ENCODE measurements around the gene VEPH1. TPM values are rescaled to one million over a fixed set of nuclear protein-coding genes. Genes with fewer than 3 reads are reported as not detected.

VEPH1 gene
- total RNA-seq, 4 donors from 2014 or later, result 0.30 to 6.1 (median 0.76) TPM

GRCh38 chr3:157369727-157370421, 133.3 kb downstream of the VEPH1 start:
- no peak for TF ChIP-seq CTCF (IDR thresholded peaks at IDR 0.05)
- no peak for TF ChIP-seq POLR2A (IDR thresholded peaks at IDR 0.05)
- TF ChIP-seq EP300 (IDR thresholded peaks at IDR 0.05), result no peak
- H3K4me1 ChIP-seq, result peaks cover 0 to 15% (median 0%) of the 10 kb centered on the region in 4 donors
- no peaks in the 10 kb centered on the region for H3K27me3 ChIP-seq
- no peak overlapping the region for H3K4me3 ChIP-seq
- H3K36me3 ChIP-seq, result no peaks in the 10 kb centered on the region
- H3K27ac ChIP-seq, result peak overlapping the region in 1 of 4 donors; percentile 20
- no peaks in the 10 kb centered on the region for H3K9me3 ChIP-seq
- 41 to 48% methylated on average over 4 of the region's 4 CpGs for WGBS, 2 donors
- DNase-seq (ENCODE audit: low spot score in 2 of 2), result no peak

DNA sequence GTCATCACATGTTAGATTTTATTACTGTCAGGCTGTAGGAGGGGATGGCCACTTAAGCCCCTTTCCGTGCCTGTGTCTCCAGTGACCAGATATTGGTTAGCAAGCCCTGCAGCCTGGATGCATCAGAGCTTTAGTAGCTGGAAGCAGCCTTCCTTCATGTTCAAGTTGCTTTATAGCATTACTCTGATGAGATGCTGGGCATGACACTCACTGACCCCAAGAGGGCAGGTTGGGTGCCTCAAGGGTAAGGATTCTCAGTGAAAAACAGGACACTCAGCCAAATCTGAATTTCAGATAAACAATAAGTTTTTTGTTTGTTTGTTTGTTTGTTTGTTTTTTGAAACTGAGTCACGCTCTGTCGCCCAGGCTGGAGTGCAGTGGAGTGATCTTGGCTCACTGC, 135.0 kb downstream of the VEPH1 start:
- Histone ChIP-seq H3K4me1 (peaks cover 0 to 15% (median 0%) of the 10 kb centered on the region in 4 donors), H3K9me3 (no peaks in the 10 kb centered on the region), H3K36me3 (no peaks in the 10 kb centered on the region), H3K27ac (no peak overlapping the region), H3K27me3 (no peaks in the 10 kb centered on the region), H3K4me3 (no peak overlapping the region)
- WGBS, 2 donors, result 91 to 92% methylated on average over 3 of the region's 3 CpGs
- no peak for DNase-seq (ENCODE audit: low spot score in 2 of 2)
- TF ChIP-seq EP300 (IDR thresholded peaks at IDR 0.05), result no peak
- TF ChIP-seq CTCF (IDR thresholded peaks at IDR 0.05), result no peak
- TF ChIP-seq POLR2A (IDR thresholded peaks at IDR 0.05), result no peak

DNA sequence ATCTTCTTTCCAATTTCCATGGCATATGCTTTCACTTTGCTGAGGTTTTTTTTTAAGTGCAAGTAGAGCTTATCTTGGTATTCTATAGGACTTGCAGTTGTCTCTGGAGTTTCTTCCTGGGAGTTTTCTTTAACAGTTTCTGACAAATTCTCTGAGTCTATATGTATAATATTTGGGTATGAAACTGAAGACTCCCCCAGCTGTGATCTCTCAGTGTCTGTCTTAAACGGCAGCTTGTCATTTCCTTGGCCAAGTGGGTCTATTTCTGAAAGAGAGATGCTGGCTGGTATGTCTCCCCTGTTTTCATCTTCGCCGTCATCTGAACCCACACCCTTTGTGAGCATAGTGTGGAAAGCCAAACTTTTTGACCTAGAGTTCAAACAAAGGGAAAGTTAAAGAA, 139.8 kb downstream of the VEPH1 start:
- no peak for DNase-seq (ENCODE audit: low spot score in 2 of 2)
- H3K4me1 ChIP-seq, result no peaks in the 10 kb centered on the region
- TF ChIP-seq CTCF (IDR thresholded peaks at IDR 0.05) (no peak), EP300 (IDR thresholded peaks at IDR 0.05) (no peak), POLR2A (IDR thresholded peaks at IDR 0.05) (no peak)
- WGBS, 2 donors, result 77 to 82% methylated on average over 3 of the region's 3 CpGs
- H3K4me3 ChIP-seq, result no peak overlapping the region
- H3K27me3 ChIP-seq, result no peaks in the 10 kb centered on the region
- no peaks in the 10 kb centered on the region for H3K36me3 ChIP-seq
- no peaks in the 10 kb centered on the region for H3K9me3 ChIP-seq
- no peak overlapping the region for H3K27ac ChIP-seq

DNA sequence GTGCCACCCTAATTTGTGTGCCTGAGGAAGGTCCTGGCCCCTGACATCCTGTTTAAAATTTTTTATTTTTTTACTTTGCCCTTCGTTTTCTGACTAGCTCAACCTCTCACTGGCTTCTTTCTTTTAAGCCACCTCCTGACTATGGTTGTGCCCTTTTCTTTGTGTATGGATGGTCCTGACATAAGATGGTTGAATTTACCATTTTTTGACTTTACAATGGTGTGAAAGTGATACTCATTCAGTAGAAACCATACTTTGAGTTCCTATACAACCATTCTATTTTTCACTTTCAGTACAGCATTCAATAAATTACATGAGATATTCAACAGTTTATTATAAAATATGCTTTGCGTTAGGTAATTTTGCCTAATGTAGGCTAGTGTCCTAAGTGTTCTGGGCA, 140.9 kb downstream of the VEPH1 start:
- H3K9me3 ChIP-seq, result no peaks in the 10 kb centered on the region
- no peak for DNase-seq (ENCODE audit: low spot score in 2 of 2)

More for the DNA sequence above, 140.9 kb downstream of the VEPH1 start:
- Histone ChIP-seq H3K27ac (no peak overlapping the region), H3K27me3 (no peaks in the 10 kb centered on the region), H3K36me3 (no peaks in the 10 kb centered on the region), H3K4me1 (no peaks in the 10 kb centered on the region), H3K4me3 (no peak overlapping the region)
- TF ChIP-seq CTCF (IDR thresholded peaks at IDR 0.05) (no peak), POLR2A (IDR thresholded peaks at IDR 0.05) (no peak), EP300 (IDR thresholded peaks at IDR 0.05) (no peak)
- WGBS, 2 donors, result 85 to 86% methylated on average over 2 of the region's 2 CpGs

Measured in tibial nerve (tissue), 4 donors.